ENCODE results near the gene TMCC1.
"Not testable (repeated sequence)": the region's sequence is repeated elsewhere in the genome, so short reads cannot be mapped to it uniquely, and the experiment has no call there.

The TMCC1 gene

GRCh38 chr3:129857899-129858298 lies 35.6 kb downstream of the TMCC1 start (continued):
- TF ChIP-seq TSHZ2 (CRISPR knock-in tag; IDR thresholded peaks at IDR 0.05) (no peak), CSRNP3 (CRISPR knock-in tag; IDR thresholded peaks at IDR 0.05) (no peak), PPARA (CRISPR knock-in tag; IDR thresholded peaks at IDR 0.05; ENCODE audit: borderline replicate concordance) (no peak), ZC3H10 (CRISPR knock-in tag; IDR thresholded peaks at IDR 0.05) (no peak), ZFP30 (CRISPR knock-in tag; IDR thresholded peaks at IDR 0.05) (no peak), ZNF70 (CRISPR knock-in tag; IDR thresholded peaks at IDR 0.05) (no peak)

- not testable (repeated sequence) for ATAC-seq
Observed at GRCh38 chr3:129856790-129857189, 36.7 kb downstream of the TMCC1 start.

GRCh38 chr3:129855832-129856419 lies 37.6 kb downstream of the TMCC1 start:
- no peak for TF ChIP-seq CSRNP3 (CRISPR knock-in tag; IDR thresholded peaks at IDR 0.05)
- no peak for TF ChIP-seq SNAI2 (CRISPR knock-in tag; IDR thresholded peaks at IDR 0.05)
- peak; percentile 61; the same call in 2 of the 3 replicates for ATAC-seq

- no peak; the same call in 2 of the 3 replicates for ATAC-seq
- TF ChIP-seq TCF4 (CRISPR knock-in tag; IDR thresholded peaks at IDR 0.05; ENCODE audit: borderline replicate concordance) = no peak
- no peak for TF ChIP-seq ESRRG (CRISPR knock-in tag; IDR thresholded peaks at IDR 0.05)
- no peak for TF ChIP-seq SNAI2 (CRISPR knock-in tag; IDR thresholded peaks at IDR 0.05)
- no peak for TF ChIP-seq OSR1 (CRISPR knock-in tag; IDR thresholded peaks at IDR 0.05)
- TF ChIP-seq RARB (CRISPR knock-in tag; IDR thresholded peaks at IDR 0.05) = no peak
- TF ChIP-seq POU6F1 (CRISPR knock-in tag; IDR thresholded peaks at IDR 0.05; ENCODE audit: borderline replicate concordance, low read depth) = no peak
- TF ChIP-seq ZNF565 (CRISPR knock-in tag; conservative IDR thresholded peaks at IDR 0.05; ENCODE audit: low read depth) = no peak
- no peak for TF ChIP-seq TSHZ2 (CRISPR knock-in tag; IDR thresholded peaks at IDR 0.05)
- no peak for TF ChIP-seq CSDC2 (CRISPR knock-in tag; IDR thresholded peaks at IDR 0.05)
- TF ChIP-seq PATZ1 (CRISPR knock-in tag; IDR thresholded peaks at IDR 0.05; ENCODE audit: borderline replicate concordance) = no peak
- TF ChIP-seq GLIS3 (CRISPR knock-in tag; IDR thresholded peaks at IDR 0.05) = no peak
- no peak for TF ChIP-seq ZFP30 (CRISPR knock-in tag; IDR thresholded peaks at IDR 0.05)
Observed at GRCh38 chr3:129855170-129855831, 38.2 kb downstream of the TMCC1 start.
